NCI-H1092 treated with DMSO at 0.1 percent for 48 hours (cell line): ENCODE data around the gene KRTAP10-11.

Experiments
- DNase-seq: peaks from one replicate; lab custom pipeline; 2025; lab: John Stamatoyannopoulos, UW

Gene KRTAP10-11

DNA sequence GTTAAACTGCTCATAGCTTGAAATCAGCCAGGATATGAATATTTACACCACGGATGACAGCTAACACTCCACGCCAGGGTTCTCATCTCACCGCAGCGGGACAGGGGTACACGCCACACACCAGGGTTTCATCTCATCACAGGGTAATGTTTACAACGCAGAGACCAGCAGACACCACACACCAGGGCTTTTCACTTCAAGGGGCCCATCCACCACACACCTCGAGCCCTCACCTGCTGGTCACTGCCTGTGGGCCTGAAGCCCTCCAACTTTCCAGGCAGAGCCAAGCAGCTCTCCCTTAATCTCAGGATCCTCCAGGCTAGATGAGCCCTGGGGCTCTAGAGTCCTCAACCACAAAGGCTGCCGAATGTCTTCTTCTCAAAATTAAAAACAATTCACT is 49.4 kb downstream of the KRTAP10-11 start:
- DNase-seq: no peak

DNA sequence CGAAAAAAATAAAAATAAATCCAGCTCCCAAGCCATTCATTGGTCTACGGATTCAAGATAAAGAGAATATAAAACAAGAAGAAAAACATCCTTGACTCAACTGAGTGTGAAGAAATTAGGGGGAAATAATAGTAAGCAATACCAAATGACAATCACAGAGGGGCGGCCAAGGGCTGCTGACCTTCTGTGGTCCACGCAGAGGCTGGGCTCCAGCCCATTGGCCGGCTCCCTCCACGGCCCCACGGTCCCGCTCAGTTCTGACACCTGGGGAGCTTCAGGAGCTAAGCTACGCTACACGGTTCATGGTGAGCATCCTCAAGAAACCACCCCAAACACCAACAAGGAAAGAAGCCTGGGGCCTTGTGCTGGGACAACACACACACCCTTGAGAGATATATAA is 50.4 kb downstream of the KRTAP10-11 start:
- no peak for DNase-seq
